ENCODE measurements around the gene SPATA31D4.

DNA sequence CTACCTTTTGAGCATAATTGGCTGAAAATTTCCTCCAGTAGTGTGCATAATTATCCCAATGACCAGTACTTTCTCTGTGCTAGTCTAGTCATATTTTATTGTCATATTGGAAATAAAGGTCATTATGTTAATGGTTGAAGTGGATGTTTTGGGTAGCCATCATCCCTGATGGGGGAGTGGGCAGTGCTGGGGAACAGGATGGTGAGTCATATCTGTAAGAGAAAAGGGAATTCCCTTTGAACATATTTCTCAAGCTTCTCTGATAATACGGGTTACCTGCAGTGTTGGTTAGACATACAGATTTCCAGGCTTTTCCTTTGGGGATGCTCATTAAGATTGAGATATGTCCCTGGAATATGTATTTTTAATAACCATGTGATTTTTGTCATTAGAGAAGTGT is 33.3 kb upstream of the SPATA31D4 start:
- TF ChIP-seq CTCF (conservative IDR thresholded peaks at IDR 0.05 in 1 of 2, IDR thresholded peaks at IDR 0.05 in 1 of 2; ENCODE audit: extremely low read depth in 1 of 2, insufficient read depth in 1 of 2, low read depth in 1 of 2, low read length in 2 of 2) (no peak), EZH2 (IDR thresholded peaks at IDR 0.05; ENCODE audit: borderline replicate concordance, low read length) (no peak)
